K562 (cell line): ENCODE results near the gene MAD1L1. TPM values are rescaled to one million over a fixed set of nuclear protein-coding genes. Genes with fewer than 3 reads are reported as not detected.

Experiments used
- ESRRB ChIP-seq: fragments of 250-450 bp; sonication (Bioruptor Pico); IDR thresholded peaks from 2 replicates; pipeline ENCODE4 v1.5.0; 2020; ENCODE audit warnings: mild to moderate bottlenecking, moderate library complexity, borderline replicate concordance
- NFIX ChIP-seq: fragments of 250-450 bp; sonication (Bioruptor Pico); IDR thresholded peaks from 2 replicates; pipeline ENCODE4 v1.4.0; 2020; ENCODE audit warnings: low read depth, mild to moderate bottlenecking, moderate library complexity
- PTRF ChIP-seq: fragments of 450-650 bp; IDR thresholded peaks from 2 replicates; pipeline ENCODE4 v1.6.1; 2016; ENCODE audit warnings: mild to moderate bottlenecking, missing genetic modification characterization, missing compliant biosample characterization
- TCF7L2 ChIP-seq: fragments of 150-350 bp; IDR thresholded peaks from 2 replicates; pipeline ENCODE4 v1.6.1; 2016; ENCODE audit warnings: low read depth, mild to moderate bottlenecking, low read length, moderate library complexity
- ZNF740 ChIP-seq, 3 experiments: fragments of 200-800 bp in 1 of 3; sonication (Bioruptor generic) in 1 of 3; sonication (generic) in 1 of 3; formaldehyde crosslinking in 1 of 3; IDR thresholded peaks; 2 replicates each; pipeline versions ENCODE4 v1.6.1 to v1.8.0; 2016 to 2022; ENCODE audit warnings: mild to moderate bottlenecking in 2 of 3, missing compliant biosample characterization in 2 of 3, missing genetic modification characterization in 2 of 3, missing genetic modification reagents in 1 of 3
- polyA plus RNA-seq, 8 experiments: library from polyadenylated mRNA; depleted of rRNA in 4 of 8; stranded (reverse) in 5 of 8; unstranded in 3 of 8; fragments of >200 nt; fragmentation: Nextera tagmentation in 2 of 8; fragmentation: Illumina TruSeq in 1 of 8; extraction: Ambion mirVana in 2 of 8; extraction: Trizol in 1 of 8; gene quantifications; 2 replicates each; pipeline versions ENCODE4 v1.2.1 to v1.2.3, GENCODE V29; 2011 to 2014; ENCODE audit warnings: inconsistent platforms in 1 of 8, missing spikeins in 1 of 8
- total RNA-seq, 7 experiments: library from RNA; depleted of rRNA in 6 of 7; stranded (reverse); fragments of >200 nt in 6 of 7; fragmentation: Illumina TruSeq in 2 of 7; extraction: Trizol in 2 of 7; gene quantifications; 2 replicates each; pipeline versions ENCODE4 v1.2.1 to v1.2.3, GENCODE V29; 2011 to 2021; ENCODE audit warnings: low replicate concordance in 1 of 7

MAD1L1 gene
- total and polyA plus RNA-seq, 9 of the 15 experiments (the other 6 are each of a cell fraction or from before 2014, with no cell fraction given), result 1.7 to 89.7 (median 18.0) TPM

GRCh38 chr7:2100278-2101208 is 132.2 kb downstream of the MAD1L1 start (continued):
- TF ChIP-seq PTRF (tag) (no peak), ESRRB (CRISPR knock-in tag) (no peak), NFIX (CRISPR knock-in tag) (no peak), ZNF740 (CRISPR knock-in tag; IDR thresholded peaks at IDR 0.05) (no peak), ZNF740 (tag; IDR thresholded peaks at IDR 0.05) (no peak), TCF7L2 (no peak)
